ENCODE data around the gene CACNA2D4. TPM values are rescaled to one million over a fixed set of nuclear protein-coding genes. Genes with fewer than 3 reads are reported as not detected.
A peak's percentile ranks its signal among the peaks of the same experiment; 100 is the strongest.

The CACNA2D4 gene
- total RNA-seq, 1 donor from 2014 or later = 0.72 TPM

GRCh38 chr12:1800401-1801302 is 117.8 kb downstream of the CACNA2D4 start:
- peak; percentile 55 for DNase-seq (ENCODE audit: low spot score)

- no peak for DNase-seq (ENCODE audit: low spot score)
Measured at GRCh38 chr12:1799882-1800400, 118.5 kb downstream of the CACNA2D4 start.

- DNase-seq (ENCODE audit: low spot score) = no peak
Measured at GRCh38 chr12:1799051-1799881, 119.2 kb downstream of the CACNA2D4 start.

GRCh38 chr12:1798641-1799020 is 119.8 kb downstream of the CACNA2D4 start:
- no peak for DNase-seq (ENCODE audit: low spot score)

- no peak for DNase-seq (ENCODE audit: low spot score)
Measured at GRCh38 chr12:1797991-1798640, 120.3 kb downstream of the CACNA2D4 start.

GRCh38 chr12:1797011-1797901 is 121.2 kb downstream of the CACNA2D4 start:
- DNase-seq (ENCODE audit: low spot score) = peak; percentile 59

- peak; percentile 44 for DNase-seq (ENCODE audit: low spot score)
Measured at GRCh38 chr12:1796515-1797010, 121.9 kb downstream of the CACNA2D4 start.

- peak; percentile 95 for DNase-seq (ENCODE audit: low spot score)
Measured at GRCh38 chr12:1795785-1796514, 122.5 kb downstream of the CACNA2D4 start.

- DNase-seq (ENCODE audit: low spot score) = no peak
Measured at GRCh38 chr12:1795221-1795784, 123.1 kb downstream of the CACNA2D4 start.

GRCh38 chr12:1794440-1795090 is 123.9 kb downstream of the CACNA2D4 start:
- DNase-seq (ENCODE audit: low spot score) = no peak

GRCh38 chr12:1793426-1794210 is 124.8 kb downstream of the CACNA2D4 start:
- DNase-seq (ENCODE audit: low spot score) = no peak

- no peak for DNase-seq (ENCODE audit: low spot score)
Measured at GRCh38 chr12:1792406-1792805, 126.0 kb downstream of the CACNA2D4 start.

- peak; percentile 71 for DNase-seq (ENCODE audit: low spot score)
Measured at GRCh38 chr12:1791104-1791841, 127.2 kb downstream of the CACNA2D4 start.

GRCh38 chr12:1790444-1790843 is 128.0 kb downstream of the CACNA2D4 start:
- DNase-seq (ENCODE audit: low spot score) = no peak

GRCh38 chr12:1787714-1788113 is 130.7 kb downstream of the CACNA2D4 start:
- no peak for DNase-seq (ENCODE audit: low spot score)

- DNase-seq (ENCODE audit: low spot score) = no peak
Measured at GRCh38 chr12:1782215-1782614, 136.2 kb downstream of the CACNA2D4 start.

- DNase-seq (ENCODE audit: low spot score) = peak; percentile 44
Measured at GRCh38 chr12:1781772-1782171, 136.7 kb downstream of the CACNA2D4 start.

All from umbilical cord (tissue), 2 donors.